PC-9 (cell line): ENCODE measurements around the gene OR7D4. TPM values are rescaled to one million over a fixed set of nuclear protein-coding genes. Genes with fewer than 3 reads are reported as not detected.

Experiments
- Bru-seq: library from RNA; stranded (reverse); fragments of 400-500 nt; gene quantifications from one replicate; lab custom pipeline; 2021; lab: Mats Ljungman, UMichigan
- BruChase-seq, 2 experiments: library from RNA; stranded (reverse); fragments of 400-500 nt; gene quantifications; one replicate each; lab custom pipeline; 2021; lab: Mats Ljungman, UMichigan
- BruUV-seq: library from RNA; stranded (reverse); fragments of 400-500 nt; replicated peaks from 2 replicates; lab custom pipeline; 2021; lab: Mats Ljungman, UMichigan
- CTCF ChIA-PET: fragments of 300-600 bp; sonication (Branson Sonifier 250); formaldehyde crosslinking; loops from one replicate; lab custom pipeline; 2022; ENCODE audit warnings: antibody characterized with exemption; lab: Charles Lee
- POLR2A ChIA-PET: fragments of 300-600 bp; sonication (Branson Sonifier 250); formaldehyde crosslinking; loops from one replicate; lab custom pipeline; 2022; ENCODE audit warnings: antibody characterized with exemption; ENCODE audit not compliant: unreplicated experiment; lab: Charles Lee
- DNase-seq, 2 experiments: peaks; one replicate each; pipeline versions ENCODE4 v3.0.0 to v3.0.0-alpha.2; 2015 to 2022; ENCODE audit warnings: mixed read lengths in 1 of 2
- H2AFZ ChIP-seq: fragments of 200-600 bp; sonication (generic); 2 replicates; pipeline ENCODE4 v1.8.1; 2017; ENCODE audit warnings: antibody characterized with exemption
- H3F3A ChIP-seq: fragments of 200-600 bp; sonication (generic); 2 replicates; pipeline ENCODE4 v1.8.1; 2017; ENCODE audit warnings: antibody characterized with exemption, mild to moderate bottlenecking, low read depth; ENCODE audit not compliant: insufficient read depth
- H3K27ac ChIP-seq: fragments of 200-600 bp; sonication (generic); 2 replicates; pipeline ENCODE4 v1.6.1; 2016; ENCODE audit warnings: mixed run types
- H3K27me3 ChIP-seq: fragments of 200-600 bp; sonication (generic); 2 replicates; pipeline ENCODE4 v1.6.1; 2016; ENCODE audit warnings: low read depth, mixed run types; ENCODE audit not compliant: insufficient read depth
- H3K36me3 ChIP-seq: fragments of 200-600 bp; sonication (generic); 2 replicates; pipeline ENCODE4 v1.6.1; 2016; ENCODE audit warnings: low read depth, mixed run types
- H3K4me1 ChIP-seq: fragments of 200-600 bp; sonication (generic); replicated peaks from 2 replicates; pipeline ENCODE4 v1.6.1; 2016; ENCODE audit warnings: mixed run types; ENCODE audit not compliant: insufficient read depth
- H3K4me2 ChIP-seq: fragments of 200-600 bp; sonication (generic); 2 replicates; pipeline ENCODE4 v1.6.1; 2017; ENCODE audit warnings: mixed run types
- H3K4me3 ChIP-seq: fragments of 200-600 bp; sonication (generic); 2 replicates; pipeline ENCODE4 v1.6.1; 2016; ENCODE audit warnings: mixed run types
- H3K79me2 ChIP-seq: fragments of 200-600 bp; sonication (generic); 2 replicates; pipeline ENCODE4 v1.6.1; 2017; ENCODE audit warnings: low read depth, mixed run types
- H3K9me2 ChIP-seq: fragments of 200-600 bp; sonication (generic); 2 replicates; pipeline ENCODE4 v1.8.1; 2017; ENCODE audit warnings: mild to moderate bottlenecking; ENCODE audit not compliant: insufficient read depth
- H3K9me3 ChIP-seq: fragments of 200-600 bp; sonication (generic); 2 replicates; pipeline ENCODE4 v1.8.1; 2016; ENCODE audit warnings: low read depth; ENCODE audit not compliant: insufficient read depth
- H4K20me1 ChIP-seq: fragments of 200-600 bp; sonication (generic); 2 replicates; pipeline ENCODE4 v1.8.1; 2017; ENCODE audit not compliant: insufficient read depth
- EZH2 ChIP-seq: fragments of 200-600 bp; sonication (generic); IDR thresholded peaks from 2 replicates; pipeline ENCODE4 v1.8.0; 2017; ENCODE audit warnings: antibody characterized with exemption, low read depth
- intact Hi-C: fragments of 100-400 bp; cut with micrococcal nuclease; formaldehyde crosslinking; loops from one replicate; pipeline ENCODE4 v1.10.0; 2022; ENCODE audit not compliant: unreplicated experiment
- long read RNA-seq: library from polyadenylated mRNA; stranded (forward); transcript quantifications from one replicate; pipeline ENCODE4 v2.0.0, GENCODE V29; 2022
- total RNA-seq: library from RNA; stranded (reverse); gene quantifications from 2 replicates; pipeline ENCODE4 v1.2.3, GENCODE V29; 2021
- TF ChIP-seq, protein P1 (sequence below): fragments of 200-600 bp; sonication (generic); conservative IDR thresholded peaks from 2 replicates; pipeline ENCODE4 v1.6.1; 2017; ENCODE audit warnings: mixed run types, antibody characterized with exemption, mild to moderate bottlenecking, moderate library complexity

The OR7D4 gene
- total RNA-seq (not detected in 2 replicates), Bru-seq, nascent RNA (not detected), BruChase-seq, experiment 1, labeled RNA remaining after a 2-hour chase (not detected), BruChase-seq, experiment 2, labeled RNA remaining after a 6-hour chase (not detected)
- long read RNA-seq = 0 reads

DNA sequence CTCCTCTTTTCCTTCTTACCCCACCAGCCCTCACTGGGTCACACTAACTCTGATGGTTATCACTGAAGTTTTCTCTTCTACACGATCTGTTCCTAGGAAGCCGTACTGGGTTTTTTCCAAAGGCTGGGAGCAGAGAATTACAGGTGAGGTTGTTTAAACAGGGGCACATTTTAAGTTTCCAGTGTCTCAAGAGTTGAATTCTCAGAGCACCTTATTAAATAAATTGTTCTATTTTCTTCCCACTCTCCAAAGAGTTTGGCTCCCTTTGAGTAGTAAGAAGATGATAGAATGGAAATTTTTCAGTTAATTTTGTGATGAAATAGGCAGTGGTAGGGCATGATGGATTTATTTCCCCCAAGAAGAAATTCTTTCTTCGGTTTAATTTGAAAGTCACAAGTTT, at the start of gene OR7D4:
Gene OR7D4, minus strand, starts transcription at position 101 of the 400 bp plus-strand sequence. CDS start 4,752 bp downstream, outside the sequence.
- H3F3A ChIP-seq = no peaks in the 10 kb centered on the region
- no peak for TF ChIP-seq EZH2
- TF ChIP-seq, protein P1, sequence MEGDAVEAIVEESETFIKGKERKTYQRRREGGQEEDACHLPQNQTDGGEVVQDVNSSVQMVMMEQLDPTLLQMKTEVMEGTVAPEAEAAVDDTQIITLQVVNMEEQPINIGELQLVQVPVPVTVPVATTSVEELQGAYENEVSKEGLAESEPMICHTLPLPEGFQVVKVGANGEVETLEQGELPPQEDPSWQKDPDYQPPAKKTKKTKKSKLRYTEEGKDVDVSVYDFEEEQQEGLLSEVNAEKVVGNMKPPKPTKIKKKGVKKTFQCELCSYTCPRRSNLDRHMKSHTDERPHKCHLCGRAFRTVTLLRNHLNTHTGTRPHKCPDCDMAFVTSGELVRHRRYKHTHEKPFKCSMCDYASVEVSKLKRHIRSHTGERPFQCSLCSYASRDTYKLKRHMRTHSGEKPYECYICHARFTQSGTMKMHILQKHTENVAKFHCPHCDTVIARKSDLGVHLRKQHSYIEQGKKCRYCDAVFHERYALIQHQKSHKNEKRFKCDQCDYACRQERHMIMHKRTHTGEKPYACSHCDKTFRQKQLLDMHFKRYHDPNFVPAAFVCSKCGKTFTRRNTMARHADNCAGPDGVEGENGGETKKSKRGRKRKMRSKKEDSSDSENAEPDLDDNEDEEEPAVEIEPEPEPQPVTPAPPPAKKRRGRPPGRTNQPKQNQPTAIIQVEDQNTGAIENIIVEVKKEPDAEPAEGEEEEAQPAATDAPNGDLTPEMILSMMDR = no peak
- no peak within 1 kb of the TSS for H2AFZ ChIP-seq
- no peaks in the 10 kb centered on the region for H3K4me1 ChIP-seq
- POLR2A ChIA-PET = no interaction called here
- no peaks in the 10 kb centered on the region for H3K36me3 ChIP-seq
- no peak for DNase-seq
- no peaks in the 10 kb centered on the region for H3K9me2 ChIP-seq
- CTCF ChIA-PET = no interaction called here
- no peak within 1 kb of the TSS for H3K4me3 ChIP-seq
- intact Hi-C loops = no loop called here
- no peak within 1 kb of the TSS for H3K4me2 ChIP-seq
- no peaks in the 10 kb centered on the region for H3K79me2 ChIP-seq
- peaks cover 34% of the 10 kb centered on the region for H3K27me3 ChIP-seq
- no TSS peak for BruUV-seq
- H4K20me1 ChIP-seq = no peaks in the 10 kb centered on the region
- no peaks in the 10 kb centered on the region; the same call in 1 of the 2 replicates for H3K9me3 ChIP-seq
- H3K27ac ChIP-seq = no peak within 1 kb of the TSS

DNA sequence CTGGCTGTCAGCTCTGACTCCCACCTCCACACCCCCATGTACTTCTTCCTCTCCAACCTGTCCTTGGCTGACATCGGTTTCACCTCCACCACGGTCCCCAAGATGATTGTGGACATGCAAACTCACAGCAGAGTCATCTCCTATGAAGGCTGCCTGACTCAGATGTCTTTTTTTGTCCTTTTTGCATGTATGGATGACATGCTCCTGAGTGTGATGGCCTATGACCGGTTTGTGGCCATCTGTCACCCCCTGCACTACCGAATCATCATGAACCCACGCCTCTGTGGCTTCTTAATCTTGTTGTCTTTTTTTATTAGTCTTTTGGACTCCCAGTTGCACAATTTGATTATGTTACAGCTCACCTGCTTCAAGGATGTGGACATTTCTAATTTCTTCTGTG, 31.8 kb upstream of the OR7D4 start:
- ChIA-PET CTCF (no interaction called here), POLR2A (no interaction called here)
- Histone ChIP-seq H2AFZ (no peak overlapping the region), H3F3A (no peaks in the 10 kb centered on the region), H3K9me2 (no peaks in the 10 kb centered on the region), H3K27me3 (peaks cover 30% of the 10 kb centered on the region; the same call in 1 of the 2 replicates), H3K79me2 (no peaks in the 10 kb centered on the region), H3K27ac (no peak overlapping the region), H3K4me3 (no peak overlapping the region), H3K4me1 (no peaks in the 10 kb centered on the region), H3K9me3 (no peaks in the 10 kb centered on the region), H4K20me1 (no peaks in the 10 kb centered on the region), H3K4me2 (no peak overlapping the region), H3K36me3 (no peaks in the 10 kb centered on the region)
- intact Hi-C loops = no loop called here
- no peak for TF ChIP-seq EZH2
- TF ChIP-seq, protein P1 = no peak
- DNase-seq = no peak
- no TSS peak for BruUV-seq

DNA sequence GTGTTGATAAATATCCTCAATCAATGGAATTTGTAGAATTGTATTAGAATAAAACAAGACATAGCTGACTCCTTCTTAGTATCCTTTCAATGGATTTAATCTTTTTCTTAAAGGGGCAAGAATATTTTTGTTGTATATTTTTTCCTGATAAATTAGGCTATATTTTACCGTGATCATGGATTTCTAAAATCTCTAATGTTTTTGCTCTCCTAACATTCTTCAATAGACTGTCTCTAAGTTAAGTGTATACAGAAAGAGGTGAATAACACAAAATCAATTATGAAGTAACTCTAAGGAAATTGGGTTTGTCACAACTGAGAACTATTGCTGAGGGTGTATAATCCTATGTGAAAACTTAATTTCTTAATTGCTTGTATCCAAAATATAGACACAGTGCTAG, 31.2 kb upstream of the OR7D4 start, which contains the start of gene OR7E24:
Gene OR7E24, plus strand, starts transcription at position 301 of the 400 bp plus-strand sequence. CDS start 114 bp downstream, outside the sequence.
- Histone ChIP-seq H3K9me3 (no peaks in the 10 kb centered on the region), H3K79me2 (no peaks in the 10 kb centered on the region), H3K27me3 (peaks cover 31% of the 10 kb centered on the region; the same call in 1 of the 2 replicates), H4K20me1 (no peaks in the 10 kb centered on the region), H3K27ac (no peak within 1 kb of the TSS), H3K4me1 (no peaks in the 10 kb centered on the region), H3K4me3 (no peak within 1 kb of the TSS), H2AFZ (no peak within 1 kb of the TSS), H3K4me2 (no peak within 1 kb of the TSS), H3K36me3 (no peaks in the 10 kb centered on the region), H3K9me2 (no peaks in the 10 kb centered on the region), H3F3A (no peaks in the 10 kb centered on the region)
- ChIA-PET CTCF (no interaction called here), POLR2A (no interaction called here)
- TF ChIP-seq EZH2 = no peak
- TF ChIP-seq, protein P1 = no peak
- intact Hi-C loops = no loop called here
- no TSS peak for BruUV-seq
- DNase-seq = no peak
